ENCODE results near the gene GOSR1. TPM values are rescaled to one million over a fixed set of nuclear protein-coding genes. Genes with fewer than 3 reads are reported as not detected.
"Not testable (repeated sequence)": the region's sequence is repeated elsewhere in the genome, so short reads cannot be mapped to it uniquely, and the experiment has no call there.

The GOSR1 gene
- polyA plus RNA-seq, 1 of the 3 experiments (the other 2 are of a cell fraction) = 13.7 TPM

DNA sequence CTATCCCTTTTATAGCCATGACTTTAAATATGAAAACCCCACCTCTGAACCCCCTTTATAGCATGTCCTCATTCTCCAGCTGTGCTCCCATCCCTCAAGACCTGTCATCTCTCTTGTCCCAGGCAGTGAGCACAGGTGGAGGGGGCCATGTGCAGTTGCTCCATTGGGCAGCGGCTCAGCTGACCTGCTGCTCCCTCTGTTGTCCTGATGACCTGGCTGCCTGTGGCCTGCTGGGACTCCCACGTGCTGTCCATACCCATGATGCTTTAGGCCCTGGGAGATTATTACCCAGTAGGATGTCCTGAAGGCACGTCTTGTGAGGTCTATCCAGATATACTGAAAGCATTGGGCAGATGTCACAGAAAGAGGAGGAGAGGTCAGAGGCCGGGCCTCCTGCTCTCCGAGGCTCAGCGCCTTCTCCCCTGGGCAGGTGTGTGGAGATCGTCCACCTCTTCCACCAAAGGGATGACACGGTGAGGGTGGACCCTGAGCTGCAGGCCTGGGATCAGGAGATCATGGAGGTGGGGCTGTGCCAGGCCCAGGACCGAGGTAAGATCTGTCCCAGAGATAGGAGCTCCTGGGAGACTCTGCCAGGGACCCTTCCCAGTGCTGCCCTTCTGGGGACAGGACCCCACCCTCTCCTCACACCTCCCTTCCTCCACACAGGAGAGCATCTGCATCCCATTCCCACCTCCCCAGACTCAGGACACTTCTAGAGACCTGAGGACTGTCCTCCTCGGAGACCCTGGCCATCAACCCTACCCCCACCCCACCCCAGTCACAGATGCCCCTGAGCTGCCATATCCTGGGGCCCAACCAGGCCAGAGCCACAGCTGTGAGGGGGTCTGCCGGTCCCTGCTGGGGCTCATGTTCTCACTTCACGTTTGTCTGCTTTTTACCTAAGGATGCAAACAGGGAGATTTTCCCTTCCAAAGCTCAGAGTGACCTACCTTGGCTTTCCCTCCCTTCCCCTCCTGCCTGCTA, 58.0 kb downstream of the GOSR1 start:
- no peak overlapping the region for H2AFZ ChIP-seq (ENCODE audit: low read depth)
- no peak overlapping the region for H3K9ac ChIP-seq
- POLR2A ChIA-PET = no interaction called here
- WGBS (ENCODE audit: low lambda C conversion rate) = 80% methylated on average over 8 of the region's 12 CpGs
- no peaks in the 10 kb centered on the region for H3K79me2 ChIP-seq (ENCODE audit: insufficient read depth)
- CTCF ChIA-PET = interaction anchor here (0.9 kb wide), 1 partner anchor 9 kb away, joined by 4 read pairs; no protein-coding TSS in a partner anchor
- no peaks in the 10 kb centered on the region for H3K36me3 ChIP-seq (replicated peaks in 1 of 2; ENCODE audit: control insufficient read depth in 1 of 2, insufficient read depth in 2 of 2, low read length in 1 of 2)
- H3K27me3 ChIP-seq (ENCODE audit: insufficient read depth) = no peaks in the 10 kb centered on the region
- H3F3A ChIP-seq (replicated peaks; ENCODE audit: insufficient read depth) = no peaks in the 10 kb centered on the region
- 0 out of 4 replicates have a peak, but pooled peaks cover 0 to 4% of the 10 kb centered on the region in 2 experiments for H3K4me1 ChIP-seq (ENCODE audit: control insufficient read depth in 1 of 2, insufficient read depth in 2 of 2, low read depth in 1 of 2, low read length in 1 of 2)
- no peaks in the 10 kb centered on the region for H4K20me1 ChIP-seq (ENCODE audit: insufficient read depth)
- DNase-seq = no peak
- H3K27ac ChIP-seq (ENCODE audit: low read depth in 2 of 2, low read length in 1 of 2) = no peak overlapping the region
- TF ChIP-seq JUND (IDR thresholded peaks at IDR 0.05) (no peak), GABPA (IDR thresholded peaks at IDR 0.05; ENCODE audit: low read depth) (no peak), TEAD4 (IDR thresholded peaks at IDR 0.05; ENCODE audit: borderline replicate concordance, insufficient read depth) (no peak), NRF1 (IDR thresholded peaks at IDR 0.05; ENCODE audit: low read depth, low read length) (no peak), CHD2 (IDR thresholded peaks at IDR 0.05; ENCODE audit: low read length, partially characterized antibody) (no peak), MXI1 (IDR thresholded peaks at IDR 0.05; ENCODE audit: low read depth, low read length) (no peak)
- TF ChIP-seq, protein P1, sequence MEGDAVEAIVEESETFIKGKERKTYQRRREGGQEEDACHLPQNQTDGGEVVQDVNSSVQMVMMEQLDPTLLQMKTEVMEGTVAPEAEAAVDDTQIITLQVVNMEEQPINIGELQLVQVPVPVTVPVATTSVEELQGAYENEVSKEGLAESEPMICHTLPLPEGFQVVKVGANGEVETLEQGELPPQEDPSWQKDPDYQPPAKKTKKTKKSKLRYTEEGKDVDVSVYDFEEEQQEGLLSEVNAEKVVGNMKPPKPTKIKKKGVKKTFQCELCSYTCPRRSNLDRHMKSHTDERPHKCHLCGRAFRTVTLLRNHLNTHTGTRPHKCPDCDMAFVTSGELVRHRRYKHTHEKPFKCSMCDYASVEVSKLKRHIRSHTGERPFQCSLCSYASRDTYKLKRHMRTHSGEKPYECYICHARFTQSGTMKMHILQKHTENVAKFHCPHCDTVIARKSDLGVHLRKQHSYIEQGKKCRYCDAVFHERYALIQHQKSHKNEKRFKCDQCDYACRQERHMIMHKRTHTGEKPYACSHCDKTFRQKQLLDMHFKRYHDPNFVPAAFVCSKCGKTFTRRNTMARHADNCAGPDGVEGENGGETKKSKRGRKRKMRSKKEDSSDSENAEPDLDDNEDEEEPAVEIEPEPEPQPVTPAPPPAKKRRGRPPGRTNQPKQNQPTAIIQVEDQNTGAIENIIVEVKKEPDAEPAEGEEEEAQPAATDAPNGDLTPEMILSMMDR (IDR thresholded peaks at IDR 0.05) = no peak
- H3K4me2 ChIP-seq = no peak overlapping the region
- no peak overlapping the region for H3K4me3 ChIP-seq (ENCODE audit: low read depth in 2 of 2, low read length in 1 of 2)
- no peaks in the 10 kb centered on the region for H3K9me2 ChIP-seq
- no peaks in the 10 kb centered on the region for H3K9me3 ChIP-seq

DNA sequence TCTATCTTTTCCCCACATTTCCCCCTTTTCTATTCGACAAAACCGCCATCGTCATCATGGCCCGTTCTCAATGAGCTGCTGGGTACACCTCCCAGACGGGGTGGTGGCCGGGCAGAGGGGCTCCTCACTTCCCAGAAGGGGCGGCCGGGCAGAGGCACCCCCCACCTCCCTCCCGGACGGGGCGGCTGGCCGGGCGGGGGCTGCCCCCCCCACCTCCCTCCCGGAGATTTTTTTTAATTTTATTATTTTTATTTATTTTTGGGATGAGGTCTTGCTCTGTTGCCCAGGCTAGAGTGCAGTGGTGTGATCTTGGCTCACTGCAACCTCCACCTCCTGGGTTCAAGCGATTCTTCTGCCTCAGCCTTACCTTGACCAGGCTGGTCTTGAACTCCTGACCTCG, 59.6 kb downstream of the GOSR1 start:
- H3K36me3 ChIP-seq (replicated peaks in 1 of 2; ENCODE audit: control insufficient read depth in 1 of 2, insufficient read depth in 2 of 2, low read length in 1 of 2); H3K4me2 ChIP-seq; H3K27me3 ChIP-seq (ENCODE audit: insufficient read depth); H3K9me3 ChIP-seq; CTCF ChIA-PET; H3K4me1 ChIP-seq (ENCODE audit: control insufficient read depth in 1 of 2, insufficient read depth in 2 of 2, low read depth in 1 of 2, low read length in 1 of 2); POLR2A ChIA-PET; H3K4me3 ChIP-seq (ENCODE audit: low read depth in 2 of 2, low read length in 1 of 2); H3K27ac ChIP-seq (ENCODE audit: low read depth in 2 of 2, low read length in 1 of 2); H3K9ac ChIP-seq; H3K9me2 ChIP-seq; H4K20me1 ChIP-seq (ENCODE audit: insufficient read depth); DNase-seq; H3F3A ChIP-seq (replicated peaks; ENCODE audit: insufficient read depth); H2AFZ ChIP-seq (ENCODE audit: low read depth); H3K79me2 ChIP-seq (ENCODE audit: insufficient read depth): not testable (repeated sequence)
- 74% methylated on average over 16 of the region's 16 CpGs for WGBS (ENCODE audit: low lambda C conversion rate)

DNA sequence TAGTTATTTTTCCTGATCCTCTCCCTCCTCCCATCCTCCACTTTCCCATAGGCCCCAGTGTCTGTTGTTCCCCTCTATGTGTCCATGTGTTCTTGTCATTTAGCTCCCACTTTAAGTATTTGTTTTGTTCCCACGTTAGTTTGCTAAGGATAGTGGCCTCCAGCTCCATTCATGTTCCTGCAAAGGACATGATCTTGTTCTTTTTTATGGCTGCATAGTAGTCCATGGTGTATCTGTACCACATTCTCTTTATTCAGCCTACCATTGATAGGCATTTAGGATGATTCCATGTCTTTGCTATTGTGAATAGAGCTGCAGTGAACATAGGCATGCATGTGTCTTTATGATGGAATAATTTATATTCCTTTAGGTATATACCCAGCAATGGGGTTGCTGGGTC, 60.5 kb downstream of the GOSR1 start:
- H3K79me2 ChIP-seq (ENCODE audit: insufficient read depth); H3K4me2 ChIP-seq; CTCF ChIA-PET; H3K27ac ChIP-seq (ENCODE audit: low read depth in 2 of 2, low read length in 1 of 2); H3K4me3 ChIP-seq (ENCODE audit: low read depth in 2 of 2, low read length in 1 of 2); POLR2A ChIA-PET; H4K20me1 ChIP-seq (ENCODE audit: insufficient read depth); H3K27me3 ChIP-seq (ENCODE audit: insufficient read depth); H3K36me3 ChIP-seq (replicated peaks in 1 of 2; ENCODE audit: control insufficient read depth in 1 of 2, insufficient read depth in 2 of 2, low read length in 1 of 2); H3K9me3 ChIP-seq; DNase-seq; H3K4me1 ChIP-seq (ENCODE audit: control insufficient read depth in 1 of 2, insufficient read depth in 2 of 2, low read depth in 1 of 2, low read length in 1 of 2); H3F3A ChIP-seq (replicated peaks; ENCODE audit: insufficient read depth); H3K9me2 ChIP-seq; H3K9ac ChIP-seq; H2AFZ ChIP-seq (ENCODE audit: low read depth): not testable (repeated sequence)
- 3% methylated on average over 1 of the region's 1 CpG for WGBS (ENCODE audit: low lambda C conversion rate)
